Measurements from ENCODE around the gene ZNF823. TPM values are rescaled to one million over a fixed set of nuclear protein-coding genes. Genes with fewer than 3 reads are reported as not detected.

ZNF823 gene
- total RNA-seq, 2 donors from 2014 or later: 9.5 to 10.6 TPM

DNA sequence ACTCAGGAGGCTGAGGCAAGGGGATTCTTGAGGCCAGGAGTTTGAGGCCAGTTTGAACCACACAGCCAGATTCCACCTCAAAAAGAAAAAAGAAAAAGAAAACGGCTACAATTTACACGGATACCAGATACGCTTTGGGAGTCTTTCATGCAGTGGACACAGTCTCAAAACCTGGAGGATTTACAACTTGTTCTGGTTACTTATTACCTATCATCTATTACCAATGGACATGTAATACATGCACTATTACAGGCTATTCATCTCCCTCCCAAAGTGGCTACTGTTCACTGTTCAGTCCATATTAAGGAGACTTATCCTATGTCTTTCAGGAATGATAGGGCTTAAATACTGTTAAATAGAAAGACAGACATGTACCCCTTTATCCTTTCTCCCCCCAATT lies 33.3 kb downstream of the ZNF823 start:
- WGBS, 2 experiments (ENCODE audit: insufficient coverage in 1 of 2, insufficient read length in 1 of 2): 85 to 88% methylated on average over 2 to 3 of the region's 3 CpGs
- peaks cover 18% of the 10 kb centered on the region for H3K27me3 Mint-ChIP-seq (ENCODE audit: insufficient read depth)

DNA sequence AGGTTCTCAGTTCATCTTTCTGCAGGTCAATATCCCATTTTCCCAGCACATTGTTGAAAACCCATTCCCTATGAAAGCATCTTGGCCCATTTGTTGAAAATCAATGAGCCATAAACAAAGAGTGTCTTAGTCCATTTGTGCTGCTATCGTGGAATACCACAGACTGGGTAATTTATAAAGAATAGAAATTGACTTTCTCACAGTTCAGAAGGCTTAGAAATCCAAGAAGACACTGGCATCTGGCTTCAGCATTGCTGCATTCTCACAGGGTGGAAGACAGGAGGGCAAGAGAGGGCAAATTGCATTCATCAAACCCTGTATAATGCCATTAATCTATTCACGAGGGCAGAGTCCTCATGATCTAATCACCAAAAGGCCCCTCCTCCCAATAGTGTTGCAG lies 34.1 kb downstream of the ZNF823 start:
- Histone ChIP-seq H3K4me1 (ENCODE audit: control insufficient read depth, insufficient read depth, low read length) (no peaks in the 10 kb centered on the region), H3K27ac (ENCODE audit: low read depth, low read length) (peak overlapping the region; percentile 49), H3K9me3 (ENCODE audit: control insufficient read depth, low read length) (no peaks in the 10 kb centered on the region), H3K9ac (ENCODE audit: extremely low read depth, low read length, poor library complexity, severe bottlenecking) (no peak overlapping the region), H3K27me3 (ENCODE audit: control insufficient read depth, insufficient read depth, low read length, poor library complexity, severe bottlenecking) (no peaks in the 10 kb centered on the region), H3K4me3 (ENCODE audit: low read length) (no peak overlapping the region), H3K36me3 (ENCODE audit: control insufficient read depth, insufficient read depth, low read length) (no peaks in the 10 kb centered on the region)
- TF ChIP-seq, protein P1, sequence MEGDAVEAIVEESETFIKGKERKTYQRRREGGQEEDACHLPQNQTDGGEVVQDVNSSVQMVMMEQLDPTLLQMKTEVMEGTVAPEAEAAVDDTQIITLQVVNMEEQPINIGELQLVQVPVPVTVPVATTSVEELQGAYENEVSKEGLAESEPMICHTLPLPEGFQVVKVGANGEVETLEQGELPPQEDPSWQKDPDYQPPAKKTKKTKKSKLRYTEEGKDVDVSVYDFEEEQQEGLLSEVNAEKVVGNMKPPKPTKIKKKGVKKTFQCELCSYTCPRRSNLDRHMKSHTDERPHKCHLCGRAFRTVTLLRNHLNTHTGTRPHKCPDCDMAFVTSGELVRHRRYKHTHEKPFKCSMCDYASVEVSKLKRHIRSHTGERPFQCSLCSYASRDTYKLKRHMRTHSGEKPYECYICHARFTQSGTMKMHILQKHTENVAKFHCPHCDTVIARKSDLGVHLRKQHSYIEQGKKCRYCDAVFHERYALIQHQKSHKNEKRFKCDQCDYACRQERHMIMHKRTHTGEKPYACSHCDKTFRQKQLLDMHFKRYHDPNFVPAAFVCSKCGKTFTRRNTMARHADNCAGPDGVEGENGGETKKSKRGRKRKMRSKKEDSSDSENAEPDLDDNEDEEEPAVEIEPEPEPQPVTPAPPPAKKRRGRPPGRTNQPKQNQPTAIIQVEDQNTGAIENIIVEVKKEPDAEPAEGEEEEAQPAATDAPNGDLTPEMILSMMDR (conservative IDR thresholded peaks at IDR 0.05): no peak
- DNase-seq: no peak
- Mint-ChIP-seq H3K36me3 (ENCODE audit: low read depth) (no peaks in the 10 kb centered on the region), H3K27ac (no peak overlapping the region), H3K4me3 (no peak overlapping the region), H3K4me1 (no peaks in the 10 kb centered on the region), H3K9me3 (peaks cover 3% of the 10 kb centered on the region), H3K27me3 (ENCODE audit: insufficient read depth) (peaks cover 19% of the 10 kb centered on the region)
- 86 to 90% methylated on average over 1 to 2 of the region's 2 CpGs for WGBS, 2 experiments (ENCODE audit: insufficient coverage in 1 of 2, insufficient read length in 1 of 2)

More for the DNA sequence above, 33.3 kb downstream of the ZNF823 start:
- no peak for DNase-seq
- H3K9me3 ChIP-seq (ENCODE audit: control insufficient read depth, low read length): no peaks in the 10 kb centered on the region
- TF ChIP-seq, protein P1 (conservative IDR thresholded peaks at IDR 0.05): no peak
- no peaks in the 10 kb centered on the region for H3K36me3 Mint-ChIP-seq (ENCODE audit: low read depth)
- H3K9ac ChIP-seq (ENCODE audit: extremely low read depth, low read length, poor library complexity, severe bottlenecking): no peak overlapping the region
- no peaks in the 10 kb centered on the region for H3K27me3 ChIP-seq (ENCODE audit: control insufficient read depth, insufficient read depth, low read length, poor library complexity, severe bottlenecking)
- no peak overlapping the region for H3K27ac ChIP-seq (ENCODE audit: low read depth, low read length)
- no peak overlapping the region for H3K27ac Mint-ChIP-seq
- H3K4me3 Mint-ChIP-seq: no peak overlapping the region
- H3K36me3 ChIP-seq (ENCODE audit: control insufficient read depth, insufficient read depth, low read length): no peaks in the 10 kb centered on the region
- no peaks in the 10 kb centered on the region for H3K4me1 ChIP-seq (ENCODE audit: control insufficient read depth, insufficient read depth, low read length)
- H3K4me3 ChIP-seq (ENCODE audit: low read length): no peak overlapping the region
- peaks cover 5% of the 10 kb centered on the region for H3K9me3 Mint-ChIP-seq
- no peaks in the 10 kb centered on the region for H3K4me1 Mint-ChIP-seq

DNA sequence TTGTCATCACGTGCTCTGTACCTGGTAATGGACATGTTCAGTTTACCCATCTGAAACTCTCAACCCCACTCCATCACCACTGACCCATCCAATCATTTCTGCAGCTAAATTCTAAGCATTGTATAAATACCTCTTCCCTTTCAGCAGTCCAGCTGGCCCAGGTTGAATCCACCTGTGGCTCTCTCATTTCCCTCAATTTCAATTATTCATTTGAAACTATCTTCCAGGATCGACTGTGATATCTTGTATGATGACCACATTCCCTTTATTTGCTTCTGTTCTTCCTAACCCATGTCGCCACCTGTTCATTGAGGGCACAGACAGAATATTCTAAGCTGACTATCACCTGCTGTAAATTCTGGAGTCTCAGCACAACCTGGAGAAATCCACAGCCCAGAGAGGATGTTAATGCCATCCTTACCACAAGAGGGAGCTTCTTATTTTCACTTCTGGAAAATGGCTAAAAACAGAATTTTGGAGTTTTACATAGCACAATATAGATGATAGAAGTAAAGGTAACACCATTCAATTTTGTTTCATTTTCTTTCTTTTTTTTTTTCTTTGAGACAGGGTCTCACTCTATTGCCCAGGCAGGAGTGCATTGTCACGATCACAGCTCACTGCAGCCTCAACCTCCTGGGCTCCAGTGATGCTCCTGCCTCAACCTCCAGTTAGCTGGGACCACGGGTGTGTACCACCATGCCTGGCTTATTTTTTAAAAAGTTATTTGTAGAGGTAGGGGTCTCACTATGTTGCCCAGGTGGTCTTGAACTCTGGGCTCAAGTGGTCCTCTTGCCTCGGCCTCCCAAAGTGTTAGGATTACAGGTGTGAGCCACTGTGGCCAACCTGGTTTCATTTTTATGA lies 38.6 kb downstream of the ZNF823 start:
- no peaks in the 10 kb centered on the region for H3K36me3 Mint-ChIP-seq (ENCODE audit: low read depth)
- H3K27me3 Mint-ChIP-seq (ENCODE audit: insufficient read depth): peaks cover 45% of the 10 kb centered on the region
- H3K9ac ChIP-seq (ENCODE audit: extremely low read depth, low read length, poor library complexity, severe bottlenecking): no peak overlapping the region
- H3K9me3 ChIP-seq (ENCODE audit: control insufficient read depth, low read length): no peaks in the 10 kb centered on the region
- H3K4me1 ChIP-seq (ENCODE audit: control insufficient read depth, insufficient read depth, low read length): no peaks in the 10 kb centered on the region
- no peak overlapping the region for H3K4me3 Mint-ChIP-seq
- DNase-seq: peak; percentile 56
- no peak overlapping the region for H3K27ac Mint-ChIP-seq
- TF ChIP-seq, protein P1 (conservative IDR thresholded peaks at IDR 0.05): peak; percentile 83
- WGBS, 2 experiments (ENCODE audit: insufficient coverage in 1 of 2, insufficient read length in 1 of 2): 67 to 69% methylated on average over 6 of the region's 6 CpGs
- H3K36me3 ChIP-seq (ENCODE audit: control insufficient read depth, insufficient read depth, low read length): no peaks in the 10 kb centered on the region
- H3K4me3 ChIP-seq (ENCODE audit: low read length): no peak overlapping the region
- H3K9me3 Mint-ChIP-seq: no peaks in the 10 kb centered on the region
- H3K4me1 Mint-ChIP-seq: no peaks in the 10 kb centered on the region
- no peak overlapping the region for H3K27ac ChIP-seq (ENCODE audit: low read depth, low read length)
- no peaks in the 10 kb centered on the region for H3K27me3 ChIP-seq (ENCODE audit: control insufficient read depth, insufficient read depth, low read length, poor library complexity, severe bottlenecking)

Measured in endodermal cell (in vitro differentiated cells).